HG03432 (cell line): Measurements from ENCODE around the gene GRK4.
"Not testable (repeated sequence)": the region's sequence is repeated elsewhere in the genome, so short reads cannot be mapped to it uniquely, and the experiment has no call there.

ENCODE experiments used
- ATAC-seq: cut with Tn5 transposase; IDR thresholded peaks from one replicate; pipeline ENCODE4 v1.9.1; 2021; ENCODE audit warnings: mild to moderate bottlenecking, moderate library complexity; ENCODE audit not compliant: unreplicated experiment

GRK4 gene

DNA sequence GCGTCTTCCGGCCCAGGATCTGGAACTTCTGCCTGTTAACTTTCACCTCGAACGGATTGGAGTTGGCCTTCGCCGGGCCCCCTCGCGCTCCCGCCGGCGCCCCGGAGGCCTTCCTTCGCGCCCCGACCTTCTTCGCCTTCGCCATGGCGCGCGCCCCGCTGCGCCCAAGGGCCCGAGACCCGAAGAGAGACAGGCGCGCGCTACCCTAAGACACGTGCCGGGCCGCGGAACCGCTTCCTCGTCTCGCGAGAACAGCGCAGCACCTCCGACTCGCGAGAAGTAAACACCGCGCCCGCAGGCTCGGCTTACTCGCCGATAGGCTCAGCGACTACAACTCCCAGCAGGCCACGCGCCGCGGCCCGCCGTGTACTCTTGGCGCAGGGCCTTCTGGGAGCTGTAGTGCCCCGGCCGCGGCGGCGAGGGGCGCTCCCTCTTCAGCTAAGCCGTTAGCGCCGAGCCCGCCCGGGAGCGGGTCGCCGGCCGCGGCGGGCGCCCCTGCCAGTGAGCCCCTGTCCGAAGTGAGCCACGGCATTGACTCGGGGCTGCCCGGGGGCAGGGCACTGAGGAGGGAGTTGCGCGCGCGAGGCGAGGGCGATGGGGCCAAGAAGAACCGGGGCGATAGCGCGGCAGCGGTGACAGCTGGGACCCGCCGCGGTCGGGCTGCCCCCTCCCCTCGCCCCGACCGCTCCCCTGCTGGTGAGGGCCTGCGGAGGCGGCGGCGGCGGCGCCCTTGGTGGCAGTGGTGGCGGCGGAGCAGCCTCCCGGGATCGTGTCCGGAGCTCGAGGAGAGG, at the start of gene GRK4, which contains the start of gene NOP14:
GRK4 (plus strand) TSS at position 397 of the 791 bp plus-strand sequence. CDS start 500 bp downstream, outside the sequence.
NOP14 (minus strand) TSS at position 232 of the 791 bp plus-strand sequence; CDS start at position 145, 87 bp downstream.
- ATAC-seq = peak; percentile 92

DNA sequence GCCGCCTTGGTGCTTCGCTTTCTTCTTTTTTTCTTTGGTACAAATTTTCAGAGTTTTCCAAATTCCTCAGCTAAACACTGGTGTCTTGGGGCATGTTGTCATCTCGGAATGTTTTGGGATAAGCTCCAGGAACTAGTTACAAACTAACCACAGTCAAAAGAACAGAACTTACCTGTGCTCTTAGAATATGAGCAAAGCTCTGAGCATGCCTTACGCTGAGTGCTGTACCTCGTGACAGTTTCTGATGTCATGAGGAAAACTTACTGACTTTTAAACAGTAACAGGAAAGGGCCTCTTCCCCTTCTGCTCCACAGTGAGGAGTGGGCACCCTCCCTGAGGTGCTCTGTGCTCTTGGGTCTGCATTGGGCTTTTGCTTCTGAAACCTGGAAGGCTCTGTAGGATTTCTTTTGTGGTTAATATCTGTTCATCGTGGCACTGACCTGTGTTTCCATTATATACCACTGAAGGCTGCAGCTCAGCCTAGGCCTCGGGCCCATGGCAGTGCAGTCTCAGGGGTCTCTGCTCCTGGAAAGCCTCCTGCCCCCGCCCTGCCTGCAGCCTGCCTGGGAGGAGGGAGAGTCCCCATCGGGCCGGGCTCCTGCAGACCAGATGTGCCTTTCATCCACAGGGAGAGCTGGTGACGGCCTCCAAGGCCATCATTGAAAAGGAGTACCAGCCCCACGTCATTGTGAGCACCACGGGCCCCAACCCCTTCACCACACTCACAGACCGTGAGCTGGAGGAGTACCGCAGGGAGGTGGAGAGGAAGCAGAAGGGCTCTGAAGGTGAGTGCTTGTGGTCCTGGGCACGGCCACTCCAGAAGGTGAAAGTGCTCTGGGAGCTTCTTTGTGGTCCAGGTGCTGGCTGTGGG, 48.9 kb upstream of the GRK4 start:
- peak; percentile 44 for ATAC-seq

DNA sequence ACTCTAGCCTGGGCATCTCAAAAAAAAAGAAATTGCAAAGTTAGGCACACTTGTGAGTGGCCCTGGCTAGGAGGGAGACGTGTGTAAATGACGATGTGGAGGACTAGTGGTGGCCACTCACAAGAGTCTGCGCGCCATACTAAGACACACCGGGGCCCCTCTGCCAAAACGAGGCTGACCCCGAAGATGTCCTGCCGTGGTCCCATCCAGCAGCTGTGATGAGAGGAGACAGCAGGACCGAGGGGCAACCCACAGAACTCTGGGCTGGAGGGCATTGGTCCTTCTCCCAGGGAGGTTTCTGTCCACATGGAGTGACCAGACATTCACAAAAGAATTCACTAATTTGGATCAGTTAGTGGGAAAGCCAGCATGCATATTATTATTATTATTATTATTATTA, 47.6 kb upstream of the GRK4 start:
- ATAC-seq = no peak

DNA sequence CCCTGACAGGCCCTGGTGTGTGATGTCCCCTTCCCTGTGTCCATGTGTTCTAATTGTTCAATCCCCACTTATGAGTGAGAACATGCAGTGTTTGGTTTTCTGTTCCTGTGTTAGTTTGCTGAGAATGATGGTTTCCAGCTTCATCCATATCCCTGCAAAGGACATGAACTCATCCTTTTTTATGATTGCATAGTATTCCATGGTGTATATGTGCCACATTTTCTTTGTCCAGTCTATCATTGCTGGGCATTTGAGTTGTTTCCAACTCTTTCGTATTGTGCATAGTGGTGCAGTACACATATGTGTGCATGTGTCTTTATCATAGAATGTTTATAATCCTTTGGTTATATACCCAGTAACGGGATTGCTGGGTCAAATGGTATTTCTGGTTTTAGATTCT, 46.7 kb upstream of the GRK4 start:
- ATAC-seq = not testable (repeated sequence)

DNA sequence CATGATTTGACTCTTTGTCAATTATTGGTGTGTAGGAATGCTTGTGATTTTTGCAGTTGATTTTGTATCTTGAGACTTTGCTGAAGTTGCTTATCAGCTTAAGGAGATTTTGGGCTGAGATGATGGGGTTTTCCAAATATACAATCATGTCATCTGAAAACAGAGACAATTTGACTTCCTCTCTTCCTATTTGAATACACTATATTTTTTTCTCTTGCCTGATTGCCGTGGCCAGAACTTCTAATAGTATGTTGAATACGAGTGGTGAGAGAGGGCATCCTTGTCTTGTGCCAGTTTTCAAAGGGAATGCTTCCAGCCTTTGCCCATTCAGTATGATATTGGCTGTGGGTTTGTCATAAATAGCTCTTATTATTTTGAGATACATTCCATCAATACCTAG, 45.1 kb upstream of the GRK4 start:
- ATAC-seq = not testable (repeated sequence)

DNA sequence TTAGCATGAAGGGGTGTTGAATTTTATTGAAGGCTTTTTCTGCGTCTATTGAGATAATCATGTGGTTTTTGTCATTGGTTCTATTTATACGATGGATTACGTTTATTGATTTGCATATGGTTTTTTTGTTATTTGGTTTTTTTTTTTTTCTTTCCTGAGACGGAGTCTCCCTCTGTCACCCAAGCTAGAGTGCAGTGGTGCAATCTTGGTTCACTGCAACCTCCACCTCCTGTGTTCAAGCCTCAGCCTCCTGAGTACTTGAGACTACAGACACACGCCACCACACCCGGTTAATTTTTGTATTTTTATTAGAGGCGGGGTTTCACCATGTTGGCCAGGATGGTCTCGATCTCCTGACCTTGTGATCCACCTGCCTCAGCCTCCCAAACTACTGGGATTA, 44.7 kb upstream of the GRK4 start:
- not testable (repeated sequence) for ATAC-seq

DNA sequence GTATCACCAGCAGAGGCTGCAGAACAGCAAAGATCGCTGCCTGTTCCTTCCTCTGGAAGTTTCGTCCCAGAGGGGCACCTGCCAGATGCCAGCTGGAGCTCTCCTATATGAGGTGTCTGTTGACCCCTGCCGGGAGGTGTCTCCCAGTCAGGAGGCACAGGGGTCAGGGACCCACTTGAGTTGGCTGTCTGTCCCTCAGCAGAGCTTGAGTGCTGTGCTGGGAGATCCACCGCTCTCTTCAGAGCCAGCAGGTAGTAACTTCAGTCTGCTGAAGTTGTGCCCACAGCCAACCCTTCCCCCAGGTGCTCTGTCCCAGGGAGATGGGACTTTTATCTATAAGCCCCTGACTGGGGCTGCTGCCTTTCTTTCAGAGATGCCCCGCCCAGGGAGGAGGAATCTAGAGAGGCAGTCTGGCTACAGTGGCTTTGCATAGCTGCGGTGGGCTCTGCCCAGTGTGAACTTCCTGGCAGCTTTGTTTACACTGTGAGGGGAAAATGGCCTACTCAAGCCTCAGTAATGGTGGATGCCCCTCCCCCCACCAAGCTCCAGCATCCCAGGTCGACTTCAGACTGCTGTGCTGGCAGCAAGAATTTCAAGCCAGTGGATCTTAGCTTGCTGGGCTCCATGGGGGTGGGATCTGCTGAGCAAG, 40.8 kb upstream of the GRK4 start:
- not testable (repeated sequence) for ATAC-seq

DNA sequence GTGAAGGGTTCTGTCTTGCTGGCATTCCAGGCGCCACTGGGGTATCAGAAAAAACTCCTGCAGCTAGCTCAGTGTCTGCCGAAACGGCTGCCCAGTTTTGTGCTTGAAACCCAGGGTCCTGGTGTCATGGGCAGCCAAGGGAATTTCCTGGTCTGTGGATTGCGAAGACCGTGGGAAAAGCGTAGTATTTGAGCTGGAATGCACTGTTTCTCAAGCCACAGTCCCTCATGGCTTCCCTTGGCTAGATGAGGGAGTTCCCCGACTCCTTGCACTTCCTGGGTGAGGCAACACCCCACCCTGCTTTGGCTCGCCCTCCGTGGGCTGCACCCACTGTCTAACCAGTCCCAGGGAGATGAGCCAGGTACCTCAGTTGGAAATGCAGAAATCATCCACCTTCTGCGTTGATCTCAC, 40.2 kb upstream of the GRK4 start:
- ATAC-seq = no peak

DNA sequence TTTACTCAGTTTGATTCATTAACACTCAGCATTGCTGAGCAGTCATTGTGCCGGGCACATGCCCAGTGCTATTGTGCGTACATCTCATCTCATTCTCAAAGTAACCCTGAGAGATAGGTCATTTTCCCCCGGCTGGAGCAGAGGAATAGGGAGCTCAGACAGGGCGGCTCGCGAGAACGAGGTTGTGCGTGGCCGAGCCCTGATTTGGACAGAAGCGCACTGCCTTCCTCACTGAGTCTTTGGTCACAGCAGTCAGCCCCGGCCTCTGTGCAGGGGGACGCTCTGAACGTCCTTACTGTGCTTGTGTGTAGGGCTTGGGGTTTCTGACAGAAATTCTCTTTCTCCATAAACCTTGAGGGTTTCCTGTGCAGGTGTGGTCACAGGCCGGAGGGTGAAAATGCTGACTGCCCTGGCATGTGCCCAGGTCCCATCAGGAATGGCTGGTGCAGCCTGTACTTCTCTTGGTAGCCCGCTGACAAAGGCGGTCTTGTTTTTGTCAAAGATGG, 39.6 kb upstream of the GRK4 start:
- no peak for ATAC-seq

DNA sequence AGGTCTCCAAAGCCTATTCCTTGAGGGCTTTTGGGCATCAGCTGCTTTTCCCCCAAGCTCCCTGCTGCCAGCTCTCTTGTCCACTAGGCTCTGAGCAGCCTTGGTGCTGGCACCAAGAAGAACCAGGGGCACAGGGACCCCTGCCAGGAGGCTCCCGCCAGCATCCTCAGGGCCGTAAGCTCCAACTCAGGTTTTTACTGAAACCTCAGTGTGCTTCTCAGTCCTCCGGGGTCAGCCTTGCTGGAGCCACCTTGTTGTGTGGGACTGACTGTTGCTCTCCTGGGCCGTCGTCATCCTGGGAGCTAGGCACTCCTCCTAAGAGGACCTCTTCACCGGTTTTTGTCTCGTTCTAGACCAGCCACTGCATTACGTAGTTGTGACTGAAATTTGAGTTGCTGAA, 39.1 kb upstream of the GRK4 start:
- ATAC-seq = no peak

DNA sequence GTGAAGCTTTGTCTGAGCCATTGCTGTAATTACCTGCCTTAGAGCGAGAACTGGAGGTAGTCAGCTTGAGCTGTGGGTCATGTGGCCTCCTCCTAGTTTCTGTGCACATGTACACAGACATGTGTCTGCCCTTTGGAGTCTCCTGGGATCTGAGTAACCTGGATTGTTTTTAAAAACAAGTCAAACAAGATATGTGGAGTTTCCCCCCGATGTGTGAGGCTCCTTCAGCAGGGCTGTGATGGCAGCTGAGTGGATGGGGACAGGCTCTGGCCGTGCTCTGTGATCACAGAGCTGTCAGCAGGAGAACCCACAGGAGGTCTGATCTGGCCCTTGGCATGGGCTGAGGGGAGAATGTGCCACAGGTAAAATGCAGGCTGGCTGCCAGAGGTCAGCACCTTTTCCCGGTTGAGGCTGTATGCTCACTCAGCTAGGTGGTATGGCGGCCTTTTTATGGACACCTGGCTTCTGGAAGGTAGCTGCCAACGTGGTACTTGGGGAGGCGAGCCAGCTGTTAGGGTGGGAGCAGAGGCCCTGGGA, 38.5 kb upstream of the GRK4 start:
- no peak for ATAC-seq

DNA sequence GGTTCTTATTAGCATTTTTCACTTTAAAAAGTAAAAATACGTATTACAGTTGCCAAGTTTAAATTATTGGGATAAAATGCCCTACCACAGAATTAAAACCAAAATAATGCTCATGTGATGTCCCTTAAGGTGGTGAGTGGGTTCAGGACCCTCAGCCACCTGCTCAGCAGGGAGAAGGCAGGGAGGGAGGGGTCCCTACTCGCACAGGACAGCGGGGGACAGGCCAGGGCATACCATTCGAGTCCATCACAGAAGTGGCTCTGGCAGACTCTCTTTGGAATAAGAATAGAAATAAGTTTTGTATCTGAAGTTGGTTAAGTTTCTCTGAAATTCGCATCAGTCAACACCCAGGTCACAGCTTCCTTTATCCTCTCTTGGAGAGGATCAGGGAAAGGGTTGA, 37.9 kb upstream of the GRK4 start:
- no peak for ATAC-seq

DNA sequence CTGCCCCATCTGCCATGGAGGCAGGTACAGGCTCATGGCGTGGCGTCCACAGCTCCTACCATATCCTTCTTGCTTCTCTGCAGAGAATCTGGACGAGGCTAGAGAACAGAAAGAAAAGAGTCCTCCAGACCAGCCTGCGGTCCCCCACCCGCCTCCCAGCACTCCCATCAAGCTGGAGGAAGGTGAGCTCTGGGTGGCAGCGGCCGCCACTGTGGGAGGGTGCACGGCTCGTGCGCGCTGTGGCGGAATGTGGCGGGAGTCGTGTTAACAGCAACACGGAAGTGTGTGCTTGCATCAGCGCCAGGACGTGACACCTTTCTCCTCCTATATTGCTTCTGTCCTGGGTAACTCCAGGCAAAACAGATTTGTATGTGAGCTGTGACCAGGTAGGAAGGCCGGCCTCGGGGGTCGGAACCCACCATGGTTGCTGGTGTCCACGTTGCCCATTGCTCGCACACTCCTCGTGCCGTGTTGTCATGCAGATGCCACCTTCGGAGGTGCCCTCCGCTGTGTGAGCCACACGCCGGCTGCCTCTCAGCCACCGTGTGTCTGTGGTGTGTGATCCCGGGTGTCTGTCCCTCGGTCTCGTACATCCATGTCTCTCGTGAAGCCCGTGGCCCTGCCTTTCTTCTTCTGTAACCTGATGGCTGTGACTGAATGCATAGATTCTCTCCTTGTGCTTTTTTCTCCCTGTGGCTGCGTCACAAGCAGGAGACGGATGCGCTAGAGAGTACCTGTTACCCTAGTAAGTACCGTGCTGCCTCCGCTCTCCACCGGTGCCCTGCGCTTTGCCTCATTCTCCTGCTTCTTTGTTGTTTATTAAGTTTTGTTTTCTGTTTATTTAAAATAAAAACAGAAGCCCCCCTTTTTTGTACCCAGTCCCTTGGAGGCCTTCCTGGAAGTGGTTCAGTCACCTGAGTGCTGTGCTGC, 37.2 kb upstream of the GRK4 start:
- no peak for ATAC-seq

DNA sequence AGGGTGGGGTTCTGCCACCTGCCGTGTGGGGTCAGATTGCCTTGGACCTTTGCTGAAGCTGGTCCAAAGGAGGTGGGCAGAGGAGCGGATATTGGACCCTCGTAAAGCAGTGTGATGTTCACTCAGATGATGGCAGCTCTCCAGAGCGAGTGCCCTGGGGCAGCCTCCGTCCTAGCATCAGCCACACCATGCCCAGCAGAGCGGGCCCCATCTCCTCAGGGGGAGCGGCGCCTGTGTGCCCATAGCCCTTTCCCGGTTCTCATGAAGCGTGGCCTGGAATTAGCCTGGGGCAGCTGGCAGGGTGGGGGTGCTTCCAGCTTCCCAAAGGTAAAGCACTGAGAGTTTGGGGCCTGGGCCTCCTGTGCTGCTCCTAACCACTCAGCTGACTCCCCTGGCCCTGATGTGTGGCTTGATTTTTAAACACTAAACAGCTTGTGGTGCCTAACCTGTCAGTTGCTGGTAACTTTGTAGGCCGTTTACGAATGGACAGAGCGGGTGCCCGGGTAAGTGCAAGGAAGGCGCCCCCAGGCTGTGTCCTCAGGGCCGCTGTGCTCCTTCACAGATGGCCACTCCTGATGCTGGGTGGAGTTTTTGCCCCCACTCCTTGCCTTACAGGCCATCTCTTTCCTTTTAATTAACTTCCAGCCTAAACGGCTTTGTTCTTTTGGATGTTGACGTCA, 36.2 kb upstream of the GRK4 start:
- no peak for ATAC-seq

DNA sequence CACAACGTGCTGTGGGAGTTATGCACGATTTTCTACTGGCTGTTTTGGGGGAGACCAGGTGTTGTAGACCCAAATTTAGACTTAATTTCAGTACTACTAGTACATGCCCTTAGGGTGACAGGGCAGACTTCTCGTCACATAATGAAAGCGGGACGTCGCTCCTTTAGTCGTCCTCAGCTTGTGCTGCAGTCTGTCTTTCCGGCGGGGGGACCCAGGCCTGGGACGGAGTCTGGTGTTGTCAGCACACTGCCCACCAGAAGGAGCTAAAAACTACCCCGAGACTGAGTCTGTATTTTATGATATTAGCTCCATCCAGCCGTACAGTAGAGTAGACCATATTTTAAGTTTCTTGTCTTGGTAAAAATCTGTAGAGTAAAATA, 35.7 kb upstream of the GRK4 start:
- ATAC-seq = no peak

DNA sequence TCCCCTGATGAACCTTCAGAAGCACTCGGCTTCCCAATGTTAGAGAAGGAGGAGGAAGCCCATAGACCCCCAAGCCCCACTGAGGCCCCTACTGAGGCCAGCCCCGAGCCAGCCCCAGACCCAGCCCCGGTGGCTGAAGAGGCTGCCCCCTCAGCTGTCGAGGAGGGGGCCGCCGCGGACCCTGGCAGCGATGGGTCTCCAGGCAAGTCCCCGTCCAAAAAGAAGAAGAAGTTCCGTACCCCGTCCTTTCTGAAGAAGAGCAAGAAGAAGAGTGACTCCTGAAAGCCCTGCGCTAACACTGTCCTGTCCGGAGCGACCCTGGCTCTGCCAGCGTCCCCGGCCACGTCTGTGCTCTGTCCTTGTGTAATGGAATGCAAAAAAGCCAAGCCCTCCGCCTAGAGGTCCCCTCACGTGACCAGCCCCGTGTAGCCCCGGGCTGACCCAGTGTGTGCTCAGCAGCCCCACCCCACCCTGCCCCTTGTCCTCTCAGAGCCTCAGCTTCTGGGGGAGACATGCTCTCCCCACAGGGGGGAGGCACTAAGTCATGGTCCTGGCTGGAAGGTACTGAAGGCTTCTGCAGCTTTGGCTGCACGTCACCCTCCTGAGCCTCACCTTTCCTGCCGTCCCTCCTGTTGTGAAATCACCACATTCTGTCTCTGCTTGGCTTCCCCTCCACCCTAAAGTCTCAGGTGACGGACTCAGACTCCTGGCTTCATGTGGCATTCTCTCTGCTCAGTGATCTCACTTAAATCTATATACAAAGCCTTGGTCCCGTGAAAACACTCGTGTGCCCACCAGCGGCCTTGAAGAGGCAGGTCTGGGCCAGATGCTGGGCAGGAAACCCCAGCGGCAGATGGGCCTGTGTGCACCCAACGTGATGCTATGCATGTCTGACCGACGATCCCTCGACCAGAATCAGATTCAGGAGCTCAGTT, 34.9 kb upstream of the GRK4 start:
- ATAC-seq = no peak

DNA sequence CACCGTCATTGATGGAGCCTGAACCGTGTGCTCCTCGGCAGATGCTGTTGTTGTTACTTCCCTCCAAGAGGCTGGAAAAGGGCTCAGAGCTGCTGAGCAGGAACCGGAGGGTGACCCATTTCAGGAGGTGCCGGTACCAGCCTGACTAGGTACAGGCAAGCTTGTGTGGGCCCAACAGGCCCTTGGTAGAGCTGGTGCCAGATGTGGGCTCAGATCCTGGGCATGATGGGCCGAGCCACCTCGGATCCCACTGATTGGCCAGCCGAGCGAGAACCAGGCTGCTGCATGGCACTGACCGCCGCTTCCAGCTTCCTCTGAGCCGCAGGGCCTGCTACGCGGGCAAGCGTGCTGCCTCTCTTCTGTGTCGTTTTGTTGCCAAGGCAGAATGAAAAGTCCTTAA, 33.9 kb upstream of the GRK4 start:
- no peak for ATAC-seq

DNA sequence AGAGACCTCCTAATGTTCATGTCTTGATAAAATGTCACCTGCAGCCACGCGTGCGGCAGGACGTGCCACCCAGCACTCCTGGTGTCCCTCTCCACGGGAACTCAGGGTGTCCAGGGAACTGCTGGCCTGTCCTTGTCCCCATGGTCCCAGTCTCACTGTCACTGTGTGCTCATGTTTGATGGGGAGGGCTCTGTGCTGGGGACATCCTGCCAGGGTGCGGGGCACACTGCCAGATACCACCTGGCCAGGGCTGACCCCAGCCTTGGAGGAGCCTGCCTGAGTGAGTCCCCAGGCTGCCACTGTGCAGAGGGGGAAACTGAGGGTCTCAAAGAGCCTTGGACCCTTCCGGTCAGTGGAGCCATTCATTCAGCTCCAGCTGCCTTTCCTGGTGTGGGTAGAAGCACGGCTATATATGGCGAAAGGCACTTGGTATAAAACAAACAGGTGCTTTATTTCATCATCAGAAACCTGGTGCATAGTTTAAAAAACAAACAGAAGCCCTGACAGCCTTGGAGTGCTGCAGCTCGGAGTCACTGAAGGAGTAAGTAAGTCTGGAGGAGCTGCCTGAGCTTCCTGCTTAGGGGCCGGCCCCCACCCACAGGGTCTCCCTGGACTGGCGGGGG, 33.1 kb upstream of the GRK4 start:
- ATAC-seq = no peak
